Activated T-helper 1 cell treated with Interleukin-2 at 50 U/mL for 16 hours (primary cell): ENCODE results near the gene NOBOX.
"Not testable (repeated sequence)": the region's sequence is repeated elsewhere in the genome, so short reads cannot be mapped to it uniquely, and the experiment has no call there.

ENCODE experiments used
- DNase-seq: peaks from one replicate; pipeline ENCODE4 v3.0.0-alpha.2; 2020; ENCODE audit warnings: low read depth

The NOBOX gene

DNA sequence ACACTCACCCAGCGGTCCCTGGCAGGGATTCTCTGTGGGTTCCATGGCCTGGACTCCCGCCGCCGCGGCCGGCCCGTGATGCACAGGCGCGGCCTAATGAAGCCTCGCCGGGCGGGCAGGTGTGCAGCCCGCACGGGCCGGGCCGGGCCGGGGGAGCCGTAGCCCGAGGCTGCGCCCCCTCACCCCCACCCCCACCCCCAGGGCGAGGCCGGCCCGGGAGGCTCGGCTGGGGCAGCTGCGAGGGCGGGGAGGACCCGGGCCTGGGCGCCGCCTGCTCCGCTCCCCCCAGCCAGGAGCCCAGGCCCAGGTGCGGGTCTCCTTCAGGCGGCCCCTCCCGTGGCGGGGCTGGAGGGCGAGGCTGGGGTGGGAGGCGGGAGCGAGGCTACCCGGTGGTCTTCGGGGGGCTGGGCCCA, at the start of gene NOBOX:
Gene NOBOX, minus strand, starts transcription at position 45 of the 413 bp plus-strand sequence.
- no peak for DNase-seq

DNA sequence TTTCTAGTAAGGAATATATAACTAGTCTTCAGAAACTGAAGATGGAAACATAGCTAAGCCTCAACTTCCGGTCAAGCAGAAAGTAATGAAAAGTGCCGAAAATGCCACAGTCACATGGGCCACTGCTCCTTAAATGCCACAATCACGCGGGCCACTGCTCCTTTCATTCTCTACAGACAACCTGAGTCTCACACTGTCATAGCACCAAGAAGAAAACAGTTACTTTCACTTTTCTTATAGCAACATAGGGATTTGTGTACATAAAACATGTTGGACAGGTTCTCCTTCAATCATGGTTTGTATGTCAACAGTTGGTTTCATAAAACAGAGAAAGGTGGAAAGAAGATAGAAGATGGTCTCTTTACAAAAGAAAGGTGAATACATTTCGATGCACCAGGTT, 48.6 kb upstream of the NOBOX start:
- DNase-seq: no peak

- no peak for DNase-seq
Observed at GRCh38 chr7:144445590-144445989, 42.1 kb upstream of the NOBOX start.

GRCh38 chr7:144439717-144440205, 36.3 kb upstream of the NOBOX start:
- DNase-seq: no peak

GRCh38 chr7:144438759-144439158, 35.3 kb upstream of the NOBOX start:
- no peak for DNase-seq

DNA sequence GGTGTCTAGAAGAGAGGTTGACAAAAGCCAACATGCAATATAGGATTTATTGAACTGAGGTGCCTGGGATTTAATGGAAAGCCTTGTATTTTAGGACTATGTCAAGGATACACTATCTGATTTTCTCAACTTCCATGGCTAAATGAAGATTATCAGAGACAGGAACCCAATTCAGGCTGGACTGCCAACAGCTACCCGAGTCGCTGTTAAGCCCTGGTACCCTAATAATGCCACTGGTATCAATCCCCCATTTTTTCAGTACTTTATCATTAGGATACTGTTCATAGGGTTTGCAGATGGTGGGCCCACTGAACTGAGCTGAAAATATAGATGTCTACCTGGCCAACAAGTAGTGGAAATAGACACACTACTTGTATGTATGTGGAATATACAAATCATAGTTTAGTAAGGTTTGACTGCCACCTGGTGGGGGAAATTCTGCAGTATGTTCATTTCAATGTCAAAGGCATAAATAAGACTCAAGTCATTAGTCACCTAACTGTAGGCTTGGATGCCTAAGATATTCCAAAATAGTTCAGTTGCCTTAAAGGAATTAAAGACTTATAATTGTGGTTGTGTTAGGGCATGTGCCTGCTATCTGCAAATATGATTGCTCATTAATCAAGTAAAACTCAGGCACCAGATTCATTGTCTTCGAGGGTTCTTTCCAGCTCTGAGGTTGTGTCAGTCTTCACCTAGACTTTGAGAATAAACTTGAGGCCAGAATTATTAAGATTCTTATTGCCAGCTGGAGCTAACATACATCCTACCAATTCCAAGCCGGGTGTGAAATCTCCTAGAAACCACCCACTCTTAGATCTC, 34.1 kb upstream of the NOBOX start:
- DNase-seq: no peak

GRCh38 chr7:144436500-144436899, 33.0 kb upstream of the NOBOX start:
- no peak for DNase-seq

- DNase-seq: no peak
Observed at GRCh38 chr7:144428431-144428830, 24.9 kb upstream of the NOBOX start.

DNA sequence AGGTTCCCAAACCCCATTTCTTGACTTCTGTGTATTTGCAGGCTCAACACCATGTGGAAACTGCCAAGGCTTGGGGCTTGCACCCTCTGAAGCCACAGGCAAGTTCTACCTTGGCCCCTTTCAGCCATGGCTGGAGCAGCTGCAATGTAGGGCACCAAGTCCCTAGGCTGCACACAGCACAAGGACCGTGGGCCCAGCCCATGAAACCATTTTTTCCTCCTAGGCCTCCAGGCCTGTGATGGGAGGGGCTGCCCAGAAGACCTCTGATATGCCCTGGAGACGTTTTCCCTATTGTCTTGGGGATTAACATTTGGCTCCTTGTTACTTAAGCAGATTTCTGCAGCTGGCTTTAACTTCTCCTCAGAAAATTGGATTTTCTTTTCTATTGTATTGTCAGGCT, 24.0 kb upstream of the NOBOX start:
- not testable (repeated sequence) for DNase-seq

GRCh38 chr7:144418931-144419330, 15.4 kb upstream of the NOBOX start:
- not testable (repeated sequence) for DNase-seq

DNA sequence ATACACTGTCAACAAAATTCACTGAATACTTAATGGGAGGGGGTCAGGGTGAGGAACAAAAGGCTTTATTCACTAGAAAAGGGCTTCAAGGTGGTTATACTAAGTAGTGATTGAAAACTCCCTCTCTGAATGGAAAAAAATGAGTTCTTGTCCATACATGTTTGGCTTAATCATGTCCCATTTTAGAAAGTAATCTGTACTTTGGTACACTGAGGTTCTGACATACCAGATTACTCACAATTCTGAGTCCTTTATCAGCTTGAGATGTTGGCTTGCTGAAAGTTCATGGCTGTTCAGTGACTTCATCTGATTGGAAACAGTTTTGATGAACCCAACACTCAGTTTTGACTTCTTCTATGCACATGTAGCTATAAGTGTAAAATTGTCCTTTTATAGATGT, 12.8 kb upstream of the NOBOX start:
- DNase-seq: no peak

DNA sequence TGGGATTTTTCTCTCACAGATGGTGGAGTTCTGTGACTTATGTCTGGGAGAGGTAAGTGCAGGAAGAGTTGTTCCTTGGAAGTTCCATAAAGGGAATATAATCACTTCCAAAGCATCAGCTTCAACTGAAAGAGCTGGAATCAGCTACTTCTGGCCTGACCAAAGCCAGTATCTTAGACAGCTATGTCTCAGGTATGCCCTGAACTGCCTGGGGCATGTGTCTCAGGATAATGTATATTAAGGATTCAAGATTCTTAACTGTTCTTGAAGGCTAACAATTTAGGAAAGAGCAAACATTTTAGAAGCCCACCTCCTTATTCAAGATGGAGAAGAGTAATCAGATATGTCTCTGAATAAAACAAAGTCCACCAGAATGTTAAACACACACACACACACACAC, 12.4 kb upstream of the NOBOX start:
- no peak for DNase-seq

- DNase-seq: no peak
Observed at GRCh38 chr7:144414815-144415214, 11.3 kb upstream of the NOBOX start.

GRCh38 chr7:144410441-144410840, 6.9 kb upstream of the NOBOX start:
- DNase-seq: no peak

DNA sequence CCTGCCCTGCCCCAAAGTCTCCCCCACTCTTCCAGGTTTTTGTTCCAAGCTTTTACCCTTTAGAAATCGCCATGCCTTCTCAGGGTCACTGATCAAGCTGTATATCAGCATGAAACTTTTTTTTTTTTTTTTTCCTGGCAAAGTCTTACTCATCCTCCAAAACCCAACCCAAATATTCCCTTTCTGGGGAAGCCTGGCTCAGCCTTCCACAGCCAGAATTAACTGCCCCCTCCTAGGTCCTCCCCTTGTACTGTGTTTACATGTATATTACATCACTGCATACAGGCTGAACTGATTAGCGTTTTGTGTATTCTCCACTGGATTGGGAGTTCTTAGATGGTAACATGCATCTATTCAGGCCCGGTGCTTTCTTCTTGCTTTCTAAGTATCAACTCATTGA, 4.6 kb upstream of the NOBOX start:
- DNase-seq: no peak

DNA sequence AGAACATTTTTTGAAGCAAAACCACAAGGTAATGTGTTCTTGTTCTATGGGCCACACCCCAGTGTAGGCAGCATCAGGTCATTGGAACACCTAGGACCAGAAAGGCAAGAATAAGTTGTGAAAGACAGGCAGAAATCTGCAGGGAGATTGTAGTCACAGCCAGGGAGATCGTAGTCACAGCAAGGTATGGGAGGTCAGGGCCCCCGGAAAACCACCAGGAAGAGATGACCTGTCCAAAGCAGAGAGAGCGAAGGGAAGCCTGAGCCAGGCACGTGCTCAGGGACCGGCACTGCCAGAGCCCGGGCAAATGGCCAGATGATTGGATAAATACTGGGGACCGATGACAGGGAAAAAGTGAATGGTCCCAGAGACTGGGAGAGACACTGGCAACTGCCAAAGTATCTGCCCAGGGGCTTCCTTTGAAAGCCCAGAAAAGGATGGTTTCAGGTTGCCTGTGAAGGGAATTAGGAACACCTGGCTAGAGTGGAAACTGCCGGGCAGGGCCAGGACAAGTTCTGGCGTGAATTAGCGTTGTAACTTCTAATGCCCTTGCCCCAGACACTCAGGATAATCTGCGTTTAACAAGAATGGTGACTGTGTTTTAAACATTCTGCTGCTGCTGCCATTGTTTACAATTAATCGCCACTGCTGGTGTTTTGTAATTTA, 3.9 kb upstream of the NOBOX start:
- no peak for DNase-seq

GRCh38 chr7:144404946-144405345, 1.5 kb upstream of the NOBOX start:
- no peak for DNase-seq

DNA sequence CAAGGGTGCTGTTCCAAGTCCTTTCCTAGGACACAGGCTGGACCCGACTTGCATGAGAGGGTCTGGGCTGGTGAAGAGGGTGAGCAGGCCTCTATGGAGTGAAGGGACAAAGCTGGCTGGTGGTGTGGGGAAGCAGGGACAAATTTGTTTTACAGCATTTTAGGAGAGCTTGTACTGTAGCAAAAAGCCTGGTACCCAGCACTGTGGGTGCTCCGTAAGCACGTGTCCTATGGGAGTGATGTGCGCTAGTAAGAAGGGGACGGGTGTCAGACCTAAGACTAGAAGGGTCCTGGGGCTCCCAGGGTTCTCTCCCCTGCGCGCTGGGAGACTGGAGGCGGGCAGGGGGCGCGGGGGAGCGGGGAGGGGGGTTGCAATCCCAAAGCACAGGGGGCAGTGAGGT, 391 bp downstream of the NOBOX start:
- DNase-seq: no peak

DNA sequence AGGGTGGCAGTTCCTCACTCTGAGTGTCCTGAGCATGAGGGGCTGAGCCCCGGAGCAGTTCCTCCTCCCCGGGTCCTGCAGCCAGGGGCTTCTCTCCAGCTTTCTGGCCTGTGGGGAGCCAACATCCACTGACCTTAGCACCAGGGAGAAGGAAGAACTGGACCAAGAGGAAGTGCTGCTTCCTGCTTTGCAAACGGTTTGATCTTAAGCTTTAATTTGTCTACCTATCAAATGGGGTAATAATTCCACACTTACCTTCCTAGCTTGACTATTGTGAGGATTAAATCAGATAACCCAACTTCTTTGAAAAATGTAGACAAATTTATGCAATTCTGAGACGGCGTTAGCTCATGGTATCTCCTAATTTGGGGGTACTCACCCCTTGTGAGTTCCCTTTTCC, 2.0 kb downstream of the NOBOX start:
- DNase-seq: no peak

GRCh38 chr7:144399946-144400345, 3.5 kb downstream of the NOBOX start:
- no peak for DNase-seq

DNA sequence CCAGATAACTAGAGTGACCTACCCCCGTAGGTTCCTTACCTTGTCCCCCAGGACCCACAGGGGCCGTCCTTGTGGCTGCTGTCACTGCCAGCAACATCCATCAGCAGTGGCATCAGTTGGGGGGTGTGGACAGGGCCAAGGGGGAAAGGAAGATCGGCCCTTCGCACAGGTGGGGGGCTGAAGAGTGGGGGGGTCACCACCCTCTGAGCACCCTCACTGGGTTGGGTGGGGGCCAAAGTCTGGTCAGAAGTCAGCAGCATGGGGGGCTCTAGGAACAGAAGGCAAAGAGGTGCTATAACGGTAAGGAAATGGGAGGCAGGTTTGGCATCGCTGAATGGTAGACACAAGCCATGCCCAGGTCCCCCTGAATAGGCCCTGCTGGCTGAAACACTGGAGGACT, 4.6 kb downstream of the NOBOX start:
- DNase-seq: no peak

- DNase-seq: no peak
Observed at GRCh38 chr7:144398291-144398690, 5.2 kb downstream of the NOBOX start.

DNA sequence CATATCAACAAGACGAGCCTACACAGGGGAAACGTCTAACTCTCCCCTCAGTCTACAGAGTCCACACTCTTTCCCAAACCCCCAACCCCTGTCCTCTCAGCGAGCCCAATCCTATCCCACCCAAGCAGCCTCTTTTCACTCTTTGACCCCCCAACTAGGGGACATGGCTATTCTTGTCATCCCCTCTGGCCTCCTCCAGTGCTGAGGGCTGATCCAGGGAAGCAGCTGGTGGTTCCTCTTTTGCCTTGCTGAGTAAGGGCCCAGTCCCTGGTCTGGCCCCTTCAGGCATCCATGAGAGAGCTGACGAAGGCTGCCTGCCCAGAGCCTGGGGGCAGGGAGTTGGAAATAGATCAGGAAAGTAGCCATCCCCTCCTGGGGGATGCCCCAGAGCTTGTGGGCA, 6.4 kb downstream of the NOBOX start:
- DNase-seq: no peak
